RWPE1 (cell line): Measurements from ENCODE around the gene RIT1.
A peak's percentile ranks its signal among the peaks of the same experiment; 100 is the strongest.

Source experiments
- CTCF ChIA-PET: fragments of 350-600 bp; sonication (Branson Sonifier 250); formaldehyde crosslinking; extraction: SDS; loops from one replicate; lab custom pipeline; 2021; lab: Yijun Ruan, JAX
- POLR2A ChIA-PET: fragments of 400-600 bp; formaldehyde crosslinking; extraction: SDS; loops from one replicate; lab custom pipeline; 2020; ENCODE audit warnings: antibody characterized with exemption; ENCODE audit not compliant: low non-redundant PET; lab: Yijun Ruan, JAX
- DNase-seq: peaks from one replicate; pipeline ENCODE4 v3.0.0; 2012; ENCODE audit warnings: low spot score
- H3K27ac ChIP-seq: fragments of 450-650 bp; 2 replicates; pipeline ENCODE4 v1.5.1; 2017
- CTCF ChIP-seq: fragments of 450-650 bp; conservative IDR thresholded peaks from 2 replicates; pipeline ENCODE4 v1.5.1; 2017; ENCODE audit warnings: low read depth, mild to moderate bottlenecking

RIT1 gene

GRCh38 chr1:155913969-155914757 is 3.0 kb upstream of the RIT1 start:
- POLR2A ChIA-PET, result no interaction called here
- DNase-seq, result no peak
- CTCF ChIA-PET, result no interaction called here
- TF ChIP-seq CTCF, result no peak
- no peak overlapping the region for H3K27ac ChIP-seq

DNA sequence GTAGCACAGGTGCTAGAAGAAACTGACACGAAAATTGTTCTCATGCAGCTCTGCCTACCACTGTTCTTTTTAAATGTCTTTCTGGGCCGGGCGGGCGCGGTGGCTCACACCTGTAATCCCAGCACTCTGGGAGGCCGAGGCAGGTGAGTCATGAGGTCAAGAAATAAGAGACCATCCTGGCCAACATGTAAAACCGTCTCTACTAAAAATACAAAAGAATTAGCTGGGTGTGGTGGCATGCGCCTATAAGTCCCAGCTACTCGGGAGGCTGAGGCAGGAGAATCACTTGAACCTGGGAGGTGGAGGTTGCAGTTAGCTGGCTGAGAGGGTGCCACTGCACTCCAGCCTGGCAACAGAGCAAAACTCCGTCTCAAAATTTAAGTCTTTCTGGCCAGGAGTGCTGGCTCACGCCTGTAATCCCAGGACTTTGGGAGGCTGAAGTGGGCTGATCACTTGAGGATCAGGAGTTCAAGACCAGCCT is 947 bp upstream of the RIT1 start:
- POLR2A ChIA-PET, result no interaction called here
- peak overlapping the region; percentile 90 for H3K27ac ChIP-seq
- CTCF ChIA-PET, result interaction anchor here (0.6 kb wide), 1 partner anchor 17 kb away, joined by 3 read pairs; no protein-coding TSS in a partner anchor
- DNase-seq, result no peak
- TF ChIP-seq CTCF, result no peak

GRCh38 chr1:155910621-155911121 is 478 bp downstream of the RIT1 start:
- ChIA-PET CTCF (interaction anchor here (0.5 kb wide), 1 partner anchor 27 kb away, joined by 4 read pairs; no protein-coding TSS in a partner anchor), POLR2A (no interaction called here)
- peak overlapping the region; percentile 90 for H3K27ac ChIP-seq
- peak; percentile 16 for DNase-seq
- no peak for TF ChIP-seq CTCF

- no peak for DNase-seq
- no peak for TF ChIP-seq CTCF
- POLR2A ChIA-PET, result no interaction called here
- H3K27ac ChIP-seq, result no peak overlapping the region
- CTCF ChIA-PET, result no interaction called here
These were observed 1.3 kb downstream of the RIT1 start for GRCh38 chr1:155909894-155910293.

DNA sequence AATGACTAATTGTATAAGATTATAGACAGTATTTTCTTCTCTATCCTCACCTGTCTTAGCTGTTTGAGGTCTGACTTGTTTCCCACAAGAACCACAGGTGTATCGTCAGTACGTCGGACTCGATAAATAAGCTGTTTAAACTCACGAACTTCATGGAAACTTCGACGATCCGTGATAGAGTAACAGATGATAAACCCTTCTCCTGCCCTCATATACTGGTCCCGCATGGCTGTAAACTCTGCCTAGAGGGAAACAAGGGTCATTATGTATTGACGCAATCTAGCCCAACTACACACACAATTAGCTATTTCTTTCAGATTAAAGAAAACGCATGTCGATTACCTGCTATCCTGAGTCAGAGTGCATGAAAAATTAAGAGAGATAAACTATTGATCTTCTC is 6.9 kb downstream of the RIT1 start:
- TF ChIP-seq CTCF, result no peak
- CTCF ChIA-PET, result no interaction called here
- no peak overlapping the region for H3K27ac ChIP-seq
- POLR2A ChIA-PET, result no interaction called here
- no peak for DNase-seq

- TF ChIP-seq CTCF, result no peak
- H3K27ac ChIP-seq, result no peak overlapping the region
- CTCF ChIA-PET, result no interaction called here
- POLR2A ChIA-PET, result no interaction called here
- no peak for DNase-seq
These were observed 11.0 kb downstream of the RIT1 start for GRCh38 chr1:155900161-155900560.
